ENCODE results near the gene NANP. TPM values are rescaled to one million over a fixed set of nuclear protein-coding genes. Genes with fewer than 3 reads are reported as not detected.

NANP gene
- total RNA-seq, 2 experiments from 2014 or later = 1.1 to 1.2 TPM

DNA sequence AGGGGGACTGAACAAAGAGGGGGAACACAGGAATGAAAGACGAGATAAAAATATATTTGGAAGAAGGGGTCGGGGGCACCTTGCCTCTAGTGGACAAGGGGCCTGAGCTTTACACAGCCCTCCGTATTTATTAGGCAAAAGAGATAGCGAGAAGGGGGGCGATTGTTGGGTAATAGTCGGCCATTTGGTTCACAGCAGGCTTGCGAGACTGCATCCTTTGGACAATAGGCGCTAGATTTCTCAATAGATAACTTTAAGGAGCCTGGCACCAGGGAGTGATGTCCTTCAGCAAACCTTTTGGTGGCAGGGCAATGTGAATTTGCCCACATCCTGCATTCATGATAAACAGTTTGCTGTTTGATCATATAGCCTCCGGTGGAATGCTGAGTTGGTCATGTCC is 3.0 kb upstream of the NANP start:
- no peaks in the 10 kb centered on the region for H3K36me3 ChIP-seq (ENCODE audit: insufficient read depth, low read length)
- peaks cover 0 to 8% of the 10 kb centered on the region in 2 experiments for H3K9me3 ChIP-seq (ENCODE audit: control insufficient read depth in 1 of 2, insufficient read depth in 1 of 2, low read length in 2 of 2)
- DNase-seq (no peak), ATAC-seq (ENCODE audit: poor library complexity) (no peak)
- H3K4me3 ChIP-seq (ENCODE audit: low read length) = no peak overlapping the region
- Mint-ChIP-seq H3K27ac (no peak overlapping the region), H3K36me3 (ENCODE audit: low read depth) (peaks cover 14% of the 10 kb centered on the region), H3K27me3 (no peaks in the 10 kb centered on the region), H3K4me3 (no peak overlapping the region), H3K9me3 (peaks cover 7% of the 10 kb centered on the region), H3K4me1 (ENCODE audit: low read depth) (peaks cover 22% of the 10 kb centered on the region)
- TF ChIP-seq, protein P1, sequence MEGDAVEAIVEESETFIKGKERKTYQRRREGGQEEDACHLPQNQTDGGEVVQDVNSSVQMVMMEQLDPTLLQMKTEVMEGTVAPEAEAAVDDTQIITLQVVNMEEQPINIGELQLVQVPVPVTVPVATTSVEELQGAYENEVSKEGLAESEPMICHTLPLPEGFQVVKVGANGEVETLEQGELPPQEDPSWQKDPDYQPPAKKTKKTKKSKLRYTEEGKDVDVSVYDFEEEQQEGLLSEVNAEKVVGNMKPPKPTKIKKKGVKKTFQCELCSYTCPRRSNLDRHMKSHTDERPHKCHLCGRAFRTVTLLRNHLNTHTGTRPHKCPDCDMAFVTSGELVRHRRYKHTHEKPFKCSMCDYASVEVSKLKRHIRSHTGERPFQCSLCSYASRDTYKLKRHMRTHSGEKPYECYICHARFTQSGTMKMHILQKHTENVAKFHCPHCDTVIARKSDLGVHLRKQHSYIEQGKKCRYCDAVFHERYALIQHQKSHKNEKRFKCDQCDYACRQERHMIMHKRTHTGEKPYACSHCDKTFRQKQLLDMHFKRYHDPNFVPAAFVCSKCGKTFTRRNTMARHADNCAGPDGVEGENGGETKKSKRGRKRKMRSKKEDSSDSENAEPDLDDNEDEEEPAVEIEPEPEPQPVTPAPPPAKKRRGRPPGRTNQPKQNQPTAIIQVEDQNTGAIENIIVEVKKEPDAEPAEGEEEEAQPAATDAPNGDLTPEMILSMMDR (IDR thresholded peaks at IDR 0.05) = no peak
- H3K27ac ChIP-seq (ENCODE audit: low read depth in 1 of 2, low read length in 2 of 2) = no peak overlapping the region
- H3K4me1 ChIP-seq (ENCODE audit: insufficient read depth, low read length) = peaks cover 19% of the 10 kb centered on the region
- H3K27me3 ChIP-seq (ENCODE audit: control insufficient read depth in 1 of 2, insufficient read depth in 2 of 2, low read length in 2 of 2) = no peaks in the 10 kb centered on the region
- POLR2A ChIA-PET = no interaction called here
- CTCF ChIA-PET = no interaction called here
- intact Hi-C loops (cut with DNase I, micrococcal nuclease) = loop anchor here in 1 of 2 experiments (5.0 kb wide), 1 partner anchor 234 kb away; the partner anchor contains the start of gene ABHD12

DNA sequence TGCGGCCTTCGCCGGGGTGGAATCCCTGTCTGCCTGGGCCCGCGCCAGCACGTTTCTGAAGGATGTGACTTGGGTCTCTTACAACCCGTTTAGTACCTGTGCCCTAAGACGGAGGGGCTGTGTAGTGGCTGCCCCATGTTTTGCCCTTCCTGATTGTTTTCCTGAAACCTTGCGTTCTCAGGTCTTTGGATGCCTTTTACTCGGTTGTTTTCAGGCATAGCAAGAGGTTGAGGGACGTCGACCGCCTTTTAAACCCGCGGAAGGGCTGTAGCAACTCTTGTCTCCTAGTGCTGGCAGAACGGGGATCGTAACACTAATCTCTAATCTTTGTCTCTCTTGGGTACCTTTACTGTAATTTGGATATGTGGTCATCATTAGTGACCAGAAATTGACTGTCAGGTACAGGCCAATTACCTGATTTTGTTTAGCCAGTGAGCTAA is 706 bp upstream of the NANP start:
- Mint-ChIP-seq H3K9me3 (peaks cover 3% of the 10 kb centered on the region), H3K4me3 (peak overlapping the region; percentile 96), H3K27ac (peak overlapping the region; percentile 88), H3K27me3 (no peaks in the 10 kb centered on the region), H3K4me1 (ENCODE audit: low read depth) (peaks cover 22% of the 10 kb centered on the region), H3K36me3 (ENCODE audit: low read depth) (peaks cover 14% of the 10 kb centered on the region)
- TF ChIP-seq, protein P1 (IDR thresholded peaks at IDR 0.05) = no peak
- no peaks in the 10 kb centered on the region for H3K36me3 ChIP-seq (ENCODE audit: insufficient read depth, low read length)
- DNase-seq = no peak
- intact Hi-C loops (cut with DNase I, micrococcal nuclease) = loop anchor here in 1 of 2 experiments (2.0 to 5.0 kb wide), 2 partner anchors 72 to 427 kb away; partner anchors contain the start of genes ENTPD6 and ZNF337
- H3K9me3 ChIP-seq (ENCODE audit: control insufficient read depth in 1 of 2, insufficient read depth in 1 of 2, low read length in 2 of 2) = peaks cover 0 to 8% of the 10 kb centered on the region in 2 experiments
- peaks cover 19% of the 10 kb centered on the region for H3K4me1 ChIP-seq (ENCODE audit: insufficient read depth, low read length)
- no peaks in the 10 kb centered on the region for H3K27me3 ChIP-seq (ENCODE audit: control insufficient read depth in 1 of 2, insufficient read depth in 2 of 2, low read length in 2 of 2)
- ChIA-PET POLR2A (no interaction called here), CTCF (no interaction called here)
- peak overlapping the region; percentile 69 for H3K4me3 ChIP-seq (ENCODE audit: low read length)
- peak overlapping the region in 1 of 2 donors; percentile 21 for H3K27ac ChIP-seq (ENCODE audit: low read depth in 1 of 2, low read length in 2 of 2)
- no peak for ATAC-seq (ENCODE audit: poor library complexity)

DNA sequence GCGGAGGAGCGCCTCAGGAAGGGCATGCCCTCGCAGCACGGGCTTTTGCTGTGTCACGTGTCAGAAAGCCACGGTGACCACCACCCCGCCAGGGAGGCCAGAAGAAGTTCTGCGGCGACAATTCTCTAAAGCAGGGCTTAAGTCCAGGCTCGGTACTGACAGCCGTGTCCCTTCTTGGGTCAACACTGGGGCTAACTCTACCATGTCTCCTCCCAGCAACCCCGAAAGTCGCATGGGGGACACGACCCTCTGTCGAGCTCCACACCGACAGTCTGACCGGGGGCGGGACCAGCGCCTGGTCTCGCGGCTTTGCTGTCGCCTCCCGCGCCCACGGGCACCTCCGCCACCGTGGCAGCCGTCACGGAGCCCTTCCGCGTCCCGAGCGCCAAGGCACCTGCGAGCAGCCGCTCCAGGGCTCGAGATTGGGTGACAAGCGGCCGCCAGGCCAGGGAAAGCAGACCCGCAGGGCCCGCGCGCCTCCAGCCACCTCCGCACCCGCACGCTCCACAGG is 534 bp downstream of the NANP start:
- Histone ChIP-seq H3K36me3 (ENCODE audit: insufficient read depth, low read length) (no peaks in the 10 kb centered on the region), H3K27me3 (ENCODE audit: control insufficient read depth in 1 of 2, insufficient read depth in 2 of 2, low read length in 2 of 2) (no peaks in the 10 kb centered on the region), H3K27ac (ENCODE audit: low read depth in 1 of 2, low read length in 2 of 2) (peak overlapping the region in 1 of 2 donors; percentile 21), H3K9me3 (ENCODE audit: control insufficient read depth in 1 of 2, insufficient read depth in 1 of 2, low read length in 2 of 2) (peaks cover 0 to 8% of the 10 kb centered on the region in 2 experiments), H3K4me3 (ENCODE audit: low read length) (peak overlapping the region; percentile 69), H3K4me1 (ENCODE audit: insufficient read depth, low read length) (peaks cover 19% of the 10 kb centered on the region)
- Mint-ChIP-seq H3K27me3 (no peaks in the 10 kb centered on the region), H3K27ac (peak overlapping the region; percentile 88), H3K4me3 (peak overlapping the region; percentile 96), H3K4me1 (ENCODE audit: low read depth) (peaks cover 22% of the 10 kb centered on the region), H3K9me3 (peaks cover 3% of the 10 kb centered on the region), H3K36me3 (ENCODE audit: low read depth) (peaks cover 14% of the 10 kb centered on the region)
- ChIA-PET CTCF (no interaction called here), POLR2A (no interaction called here)
- TF ChIP-seq, protein P1 (IDR thresholded peaks at IDR 0.05) = no peak
- ATAC-seq (ENCODE audit: poor library complexity) = peak; percentile 13
- intact Hi-C loops (cut with DNase I, micrococcal nuclease) = loop anchor here in 1 of 2 experiments (5.0 kb wide), 1 partner anchor 426 kb away; the partner anchor contains the start of gene ENTPD6
- DNase-seq = peak in 10 of 14 experiments; percentile 1 to 51 (median 12)
